ENCODE measurements around the gene BHLHE23.

BHLHE23 gene

GRCh38 chr20:62990306-62990825 is 16.4 kb downstream of the BHLHE23 start:
- no peak for TF ChIP-seq RAD21 (IDR thresholded peaks at IDR 0.05; ENCODE audit: low read depth)
- TF ChIP-seq EGR1 (IDR thresholded peaks at IDR 0.05): no peak
- no peak for TF ChIP-seq TEAD4 (IDR thresholded peaks at IDR 0.05)
- TF ChIP-seq FOXM1 (IDR thresholded peaks at IDR 0.05; ENCODE audit: borderline replicate concordance, low read depth): no peak
- no peak for TF ChIP-seq CEBPB (IDR thresholded peaks at IDR 0.05)
- no peak for TF ChIP-seq YY1 (IDR thresholded peaks at IDR 0.05; ENCODE audit: low read depth)
- TF ChIP-seq, protein P1, sequence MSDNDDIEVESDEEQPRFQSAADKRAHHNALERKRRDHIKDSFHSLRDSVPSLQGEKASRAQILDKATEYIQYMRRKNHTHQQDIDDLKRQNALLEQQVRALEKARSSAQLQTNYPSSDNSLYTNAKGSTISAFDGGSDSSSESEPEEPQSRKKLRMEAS (IDR thresholded peaks at IDR 0.05): no peak
- TF ChIP-seq TAF1 (IDR thresholded peaks at IDR 0.05; ENCODE audit: low read depth): no peak
- no peak for TF ChIP-seq EP300 (IDR thresholded peaks at IDR 0.05; ENCODE audit: borderline replicate concordance)
- TF ChIP-seq, protein P2, sequence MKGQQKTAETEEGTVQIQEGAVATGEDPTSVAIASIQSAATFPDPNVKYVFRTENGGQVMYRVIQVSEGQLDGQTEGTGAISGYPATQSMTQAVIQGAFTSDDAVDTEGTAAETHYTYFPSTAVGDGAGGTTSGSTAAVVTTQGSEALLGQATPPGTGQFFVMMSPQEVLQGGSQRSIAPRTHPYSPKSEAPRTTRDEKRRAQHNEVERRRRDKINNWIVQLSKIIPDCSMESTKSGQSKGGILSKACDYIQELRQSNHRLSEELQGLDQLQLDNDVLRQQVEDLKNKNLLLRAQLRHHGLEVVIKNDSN (IDR thresholded peaks at IDR 0.05): no peak
- TF ChIP-seq TCF12 (IDR thresholded peaks at IDR 0.05; ENCODE audit: low read depth): no peak
- TF ChIP-seq NFIC (IDR thresholded peaks at IDR 0.05): no peak
- TF ChIP-seq, protein P3, sequence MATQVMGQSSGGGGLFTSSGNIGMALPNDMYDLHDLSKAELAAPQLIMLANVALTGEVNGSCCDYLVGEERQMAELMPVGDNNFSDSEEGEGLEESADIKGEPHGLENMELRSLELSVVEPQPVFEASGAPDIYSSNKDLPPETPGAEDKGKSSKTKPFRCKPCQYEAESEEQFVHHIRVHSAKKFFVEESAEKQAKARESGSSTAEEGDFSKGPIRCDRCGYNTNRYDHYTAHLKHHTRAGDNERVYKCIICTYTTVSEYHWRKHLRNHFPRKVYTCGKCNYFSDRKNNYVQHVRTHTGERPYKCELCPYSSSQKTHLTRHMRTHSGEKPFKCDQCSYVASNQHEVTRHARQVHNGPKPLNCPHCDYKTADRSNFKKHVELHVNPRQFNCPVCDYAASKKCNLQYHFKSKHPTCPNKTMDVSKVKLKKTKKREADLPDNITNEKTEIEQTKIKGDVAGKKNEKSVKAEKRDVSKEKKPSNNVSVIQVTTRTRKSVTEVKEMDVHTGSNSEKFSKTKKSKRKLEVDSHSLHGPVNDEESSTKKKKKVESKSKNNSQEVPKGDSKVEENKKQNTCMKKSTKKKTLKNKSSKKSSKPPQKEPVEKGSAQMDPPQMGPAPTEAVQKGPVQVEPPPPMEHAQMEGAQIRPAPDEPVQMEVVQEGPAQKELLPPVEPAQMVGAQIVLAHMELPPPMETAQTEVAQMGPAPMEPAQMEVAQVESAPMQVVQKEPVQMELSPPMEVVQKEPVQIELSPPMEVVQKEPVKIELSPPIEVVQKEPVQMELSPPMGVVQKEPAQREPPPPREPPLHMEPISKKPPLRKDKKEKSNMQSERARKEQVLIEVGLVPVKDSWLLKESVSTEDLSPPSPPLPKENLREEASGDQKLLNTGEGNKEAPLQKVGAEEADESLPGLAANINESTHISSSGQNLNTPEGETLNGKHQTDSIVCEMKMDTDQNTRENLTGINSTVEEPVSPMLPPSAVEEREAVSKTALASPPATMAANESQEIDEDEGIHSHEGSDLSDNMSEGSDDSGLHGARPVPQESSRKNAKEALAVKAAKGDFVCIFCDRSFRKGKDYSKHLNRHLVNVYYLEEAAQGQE (IDR thresholded peaks at IDR 0.05; ENCODE audit: low read depth): no peak
- TF ChIP-seq CREB1 (IDR thresholded peaks at IDR 0.05; ENCODE audit: low read depth): no peak
- TF ChIP-seq ZBTB7A (IDR thresholded peaks at IDR 0.05; ENCODE audit: low read depth): no peak

GRCh38 chr20:62989201-62989601 is 17.6 kb downstream of the BHLHE23 start:
- TF ChIP-seq EGR1 (IDR thresholded peaks at IDR 0.05) (no peak), NFIC (IDR thresholded peaks at IDR 0.05) (no peak), ZBTB7A (IDR thresholded peaks at IDR 0.05; ENCODE audit: low read depth) (no peak), RAD21 (IDR thresholded peaks at IDR 0.05; ENCODE audit: low read depth) (no peak), YY1 (IDR thresholded peaks at IDR 0.05; ENCODE audit: low read depth) (no peak), TCF12 (IDR thresholded peaks at IDR 0.05; ENCODE audit: low read depth) (no peak), CEBPB (IDR thresholded peaks at IDR 0.05) (no peak), EP300 (IDR thresholded peaks at IDR 0.05; ENCODE audit: borderline replicate concordance) (no peak), TEAD4 (IDR thresholded peaks at IDR 0.05) (no peak), FOXM1 (IDR thresholded peaks at IDR 0.05; ENCODE audit: borderline replicate concordance, low read depth) (no peak)
- TF ChIP-seq, protein P3 (IDR thresholded peaks at IDR 0.05; ENCODE audit: low read depth): no peak
- TF ChIP-seq, protein P1 (IDR thresholded peaks at IDR 0.05): no peak
- TF ChIP-seq, protein P2 (IDR thresholded peaks at IDR 0.05): no peak

DNA sequence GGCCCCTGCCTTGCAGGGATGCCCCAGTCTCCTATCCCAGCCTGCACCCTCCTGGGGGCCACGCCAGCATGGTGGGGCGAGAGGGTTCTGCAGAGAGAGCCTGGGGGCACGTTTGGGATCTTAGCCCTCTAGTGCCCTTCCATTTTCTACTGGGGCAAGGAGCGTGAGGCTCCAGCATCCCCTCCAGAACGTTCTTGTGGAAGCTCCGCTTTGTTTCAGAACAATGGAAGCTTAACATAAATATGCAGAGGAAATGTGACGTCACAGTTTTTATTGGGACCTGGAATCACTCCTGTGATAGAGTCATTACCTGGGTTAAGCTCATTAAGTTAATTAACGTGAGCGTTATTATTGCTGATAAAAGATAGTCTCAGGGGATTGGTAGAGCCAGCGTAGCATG is 19.6 kb downstream of the BHLHE23 start:
- TF ChIP-seq CEBPB (IDR thresholded peaks at IDR 0.05): no peak
- no peak for TF ChIP-seq EGR1 (IDR thresholded peaks at IDR 0.05)
- TF ChIP-seq, protein P3 (IDR thresholded peaks at IDR 0.05; ENCODE audit: low read depth): no peak

DNA sequence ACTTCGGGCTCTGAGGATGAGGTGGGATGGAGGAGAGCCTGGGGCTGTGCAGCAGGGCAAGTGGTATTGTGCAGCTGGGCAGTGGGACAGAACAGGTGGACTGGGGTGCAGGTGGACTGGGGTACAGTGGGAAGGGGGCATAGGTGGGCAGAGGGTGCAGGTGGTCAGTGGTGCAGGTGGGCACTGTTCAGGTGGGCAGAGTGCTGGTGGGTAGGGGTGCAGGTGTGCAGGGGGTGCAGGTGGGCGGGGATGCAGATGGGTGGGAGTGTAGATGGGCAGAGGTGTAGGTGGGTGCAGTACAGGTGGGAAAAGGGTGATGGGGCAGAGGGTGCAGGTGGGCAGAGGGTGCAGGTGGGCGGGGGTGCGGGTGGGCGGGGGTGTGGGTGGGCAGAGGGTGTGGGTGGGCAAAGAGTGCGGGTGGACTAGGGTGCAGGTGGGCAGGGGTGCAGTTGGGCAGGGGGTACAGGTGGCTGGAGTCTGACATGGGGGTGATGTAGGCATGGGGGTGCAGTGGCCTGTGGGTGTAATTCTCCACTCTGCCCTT is 20.4 kb downstream of the BHLHE23 start:
- TF ChIP-seq EGR1 (IDR thresholded peaks at IDR 0.05) (no peak), TCF12 (IDR thresholded peaks at IDR 0.05; ENCODE audit: low read depth) (no peak), NFIC (IDR thresholded peaks at IDR 0.05) (no peak), YY1 (IDR thresholded peaks at IDR 0.05; ENCODE audit: low read depth) (no peak), EP300 (IDR thresholded peaks at IDR 0.05; ENCODE audit: borderline replicate concordance) (no peak), RAD21 (IDR thresholded peaks at IDR 0.05; ENCODE audit: low read depth) (no peak), TEAD4 (IDR thresholded peaks at IDR 0.05) (no peak), CREB1 (IDR thresholded peaks at IDR 0.05; ENCODE audit: low read depth) (no peak), CEBPB (IDR thresholded peaks at IDR 0.05) (no peak)
- TF ChIP-seq, protein P2 (IDR thresholded peaks at IDR 0.05): no peak
- TF ChIP-seq, protein P1 (IDR thresholded peaks at IDR 0.05): no peak
